Stimulated activated CD8-positive, alpha-beta memory T cell treated with anti-CD3 and anti-CD28 coated beads, Interleukin-2, amount 100 ng/mL, for 1 hour (primary cell): Measurements from ENCODE around the gene CENPF.
"Not testable (repeated sequence)": the region's sequence is repeated elsewhere in the genome, so short reads cannot be mapped to it uniquely, and the experiment has no call there.

Experiments
- DNase-seq, 2 donors: peaks; one replicate each; pipeline ENCODE4 v3.0.0-alpha.2; 2020; ENCODE audit warnings: low read depth in 2 of 2

CENPF gene, protein sequence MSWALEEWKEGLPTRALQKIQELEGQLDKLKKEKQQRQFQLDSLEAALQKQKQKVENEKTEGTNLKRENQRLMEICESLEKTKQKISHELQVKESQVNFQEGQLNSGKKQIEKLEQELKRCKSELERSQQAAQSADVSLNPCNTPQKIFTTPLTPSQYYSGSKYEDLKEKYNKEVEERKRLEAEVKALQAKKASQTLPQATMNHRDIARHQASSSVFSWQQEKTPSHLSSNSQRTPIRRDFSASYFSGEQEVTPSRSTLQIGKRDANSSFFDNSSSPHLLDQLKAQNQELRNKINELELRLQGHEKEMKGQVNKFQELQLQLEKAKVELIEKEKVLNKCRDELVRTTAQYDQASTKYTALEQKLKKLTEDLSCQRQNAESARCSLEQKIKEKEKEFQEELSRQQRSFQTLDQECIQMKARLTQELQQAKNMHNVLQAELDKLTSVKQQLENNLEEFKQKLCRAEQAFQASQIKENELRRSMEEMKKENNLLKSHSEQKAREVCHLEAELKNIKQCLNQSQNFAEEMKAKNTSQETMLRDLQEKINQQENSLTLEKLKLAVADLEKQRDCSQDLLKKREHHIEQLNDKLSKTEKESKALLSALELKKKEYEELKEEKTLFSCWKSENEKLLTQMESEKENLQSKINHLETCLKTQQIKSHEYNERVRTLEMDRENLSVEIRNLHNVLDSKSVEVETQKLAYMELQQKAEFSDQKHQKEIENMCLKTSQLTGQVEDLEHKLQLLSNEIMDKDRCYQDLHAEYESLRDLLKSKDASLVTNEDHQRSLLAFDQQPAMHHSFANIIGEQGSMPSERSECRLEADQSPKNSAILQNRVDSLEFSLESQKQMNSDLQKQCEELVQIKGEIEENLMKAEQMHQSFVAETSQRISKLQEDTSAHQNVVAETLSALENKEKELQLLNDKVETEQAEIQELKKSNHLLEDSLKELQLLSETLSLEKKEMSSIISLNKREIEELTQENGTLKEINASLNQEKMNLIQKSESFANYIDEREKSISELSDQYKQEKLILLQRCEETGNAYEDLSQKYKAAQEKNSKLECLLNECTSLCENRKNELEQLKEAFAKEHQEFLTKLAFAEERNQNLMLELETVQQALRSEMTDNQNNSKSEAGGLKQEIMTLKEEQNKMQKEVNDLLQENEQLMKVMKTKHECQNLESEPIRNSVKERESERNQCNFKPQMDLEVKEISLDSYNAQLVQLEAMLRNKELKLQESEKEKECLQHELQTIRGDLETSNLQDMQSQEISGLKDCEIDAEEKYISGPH (N-terminal part only)

DNA sequence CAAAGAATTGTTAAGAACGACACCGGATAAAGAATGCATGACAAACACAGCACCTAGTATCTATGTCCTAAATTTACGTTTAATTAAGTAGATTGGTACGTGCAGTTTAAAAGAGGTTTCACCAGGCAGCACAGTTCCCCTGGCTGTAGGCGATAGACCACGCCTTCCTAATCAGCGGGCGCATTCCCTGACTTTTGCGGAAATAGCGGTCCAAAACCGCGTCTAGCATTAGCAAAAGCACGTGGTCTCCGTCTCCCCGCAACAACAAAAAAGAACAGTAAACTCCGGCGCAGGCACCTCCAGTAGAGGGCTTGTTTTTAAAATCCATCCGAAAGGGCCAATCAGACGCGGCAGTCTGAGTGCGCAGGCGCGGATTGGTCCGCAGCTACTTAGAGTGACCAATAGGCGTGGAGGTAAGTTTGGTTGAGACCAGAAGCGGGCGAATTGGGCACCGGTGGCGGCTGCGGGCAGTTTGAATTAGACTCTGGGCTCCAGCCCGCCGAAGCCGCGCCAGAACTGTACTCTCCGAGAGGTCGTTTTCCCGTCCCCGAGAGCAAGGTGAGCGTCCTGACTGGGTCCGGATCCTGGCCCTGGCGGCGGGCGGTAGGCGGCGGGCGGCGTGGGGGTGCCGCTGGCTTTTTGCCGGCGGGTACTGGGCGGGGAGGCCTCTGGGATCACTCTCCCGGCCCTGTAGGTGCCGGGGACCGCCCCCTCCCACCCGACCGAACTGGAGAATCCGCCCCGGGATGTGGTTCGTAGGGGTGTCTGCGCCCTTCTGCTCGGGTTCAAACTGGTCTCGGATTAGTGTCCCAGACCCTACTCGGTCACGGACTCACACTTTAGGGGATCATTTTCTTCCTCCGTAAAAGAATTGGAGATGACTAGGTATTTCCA lies at the start of gene CENPF:
TSS of gene CENPF (plus strand) at position 432 of the 894 bp plus-strand sequence. CDS start 10,560 bp downstream, outside the sequence.
- DNase-seq: peak; percentile 85 to 86

DNA sequence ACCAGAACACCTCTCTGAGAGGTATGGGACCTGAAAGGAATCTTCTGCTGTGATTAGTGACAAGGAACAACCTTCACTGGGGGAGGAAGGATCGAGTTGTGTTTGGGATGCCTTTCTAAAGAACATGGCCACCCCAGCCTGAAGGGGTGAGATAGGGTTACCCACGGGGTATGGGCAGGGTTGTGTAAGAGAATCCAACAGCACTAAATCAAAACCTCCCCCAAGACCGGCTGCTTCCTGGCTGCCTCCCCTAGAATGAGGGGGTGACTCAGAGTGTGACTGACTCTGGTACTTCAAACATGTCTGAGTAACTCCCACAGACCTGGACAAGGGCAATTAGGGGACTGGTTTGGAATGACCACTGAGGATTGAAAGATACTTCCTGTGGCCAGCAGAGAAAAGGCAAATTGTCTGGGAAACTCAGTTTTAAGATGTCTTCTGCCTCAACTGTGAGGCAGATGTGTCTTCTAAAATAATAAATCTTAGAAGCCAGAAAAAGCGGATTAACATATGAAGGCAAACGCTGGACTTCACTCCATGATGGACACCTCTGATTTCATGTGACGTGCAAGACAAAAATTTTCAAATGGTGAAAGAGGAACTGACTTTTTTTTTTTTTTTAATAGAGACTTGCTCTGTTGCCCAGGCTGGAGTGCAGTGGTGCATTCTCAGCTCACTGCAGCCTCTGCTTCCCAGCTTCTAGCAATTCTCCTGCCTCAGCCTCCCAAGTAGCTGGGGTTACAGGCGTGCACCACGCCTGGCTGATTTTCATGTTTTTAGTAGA lies 44.9 kb upstream of the CENPF start:
- no peak for DNase-seq

DNA sequence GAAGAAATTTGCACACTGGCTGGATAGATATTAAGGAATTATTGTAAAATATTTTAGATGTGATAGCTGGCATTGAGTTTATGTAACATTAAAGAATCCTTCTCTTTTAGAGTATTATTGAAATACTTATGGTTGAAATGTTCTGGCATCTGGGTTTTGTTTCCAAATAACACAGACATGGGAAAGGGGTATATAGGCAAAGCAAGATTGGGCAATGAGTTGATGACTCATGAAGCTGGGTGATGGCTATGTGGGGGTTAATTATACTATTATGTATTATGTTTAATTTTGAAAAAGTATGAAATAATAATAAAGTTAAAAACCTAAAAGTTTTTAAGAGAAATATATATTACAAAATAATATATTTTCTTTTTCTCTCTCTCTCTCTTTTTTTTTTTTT lies 39.1 kb upstream of the CENPF start:
- no peak for DNase-seq

DNA sequence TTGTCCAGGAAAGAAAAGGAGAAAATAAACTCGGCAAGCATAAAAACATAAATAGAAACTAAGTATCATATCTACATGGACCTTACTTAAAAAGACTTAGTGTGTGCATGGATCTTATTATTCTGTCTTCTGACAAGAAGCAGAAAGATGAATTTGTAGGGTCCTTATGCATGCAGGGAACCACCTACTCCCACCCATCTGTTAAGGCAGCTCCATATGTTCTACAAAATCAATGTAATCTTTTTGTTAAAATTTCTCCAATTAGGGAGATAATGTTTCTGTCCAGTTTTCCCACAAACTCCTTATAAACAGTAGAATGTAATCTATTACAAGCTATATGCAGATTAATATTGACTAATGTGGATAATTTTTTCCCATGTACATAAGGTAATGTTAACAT lies 37.7 kb upstream of the CENPF start:
- DNase-seq: no peak

DNA sequence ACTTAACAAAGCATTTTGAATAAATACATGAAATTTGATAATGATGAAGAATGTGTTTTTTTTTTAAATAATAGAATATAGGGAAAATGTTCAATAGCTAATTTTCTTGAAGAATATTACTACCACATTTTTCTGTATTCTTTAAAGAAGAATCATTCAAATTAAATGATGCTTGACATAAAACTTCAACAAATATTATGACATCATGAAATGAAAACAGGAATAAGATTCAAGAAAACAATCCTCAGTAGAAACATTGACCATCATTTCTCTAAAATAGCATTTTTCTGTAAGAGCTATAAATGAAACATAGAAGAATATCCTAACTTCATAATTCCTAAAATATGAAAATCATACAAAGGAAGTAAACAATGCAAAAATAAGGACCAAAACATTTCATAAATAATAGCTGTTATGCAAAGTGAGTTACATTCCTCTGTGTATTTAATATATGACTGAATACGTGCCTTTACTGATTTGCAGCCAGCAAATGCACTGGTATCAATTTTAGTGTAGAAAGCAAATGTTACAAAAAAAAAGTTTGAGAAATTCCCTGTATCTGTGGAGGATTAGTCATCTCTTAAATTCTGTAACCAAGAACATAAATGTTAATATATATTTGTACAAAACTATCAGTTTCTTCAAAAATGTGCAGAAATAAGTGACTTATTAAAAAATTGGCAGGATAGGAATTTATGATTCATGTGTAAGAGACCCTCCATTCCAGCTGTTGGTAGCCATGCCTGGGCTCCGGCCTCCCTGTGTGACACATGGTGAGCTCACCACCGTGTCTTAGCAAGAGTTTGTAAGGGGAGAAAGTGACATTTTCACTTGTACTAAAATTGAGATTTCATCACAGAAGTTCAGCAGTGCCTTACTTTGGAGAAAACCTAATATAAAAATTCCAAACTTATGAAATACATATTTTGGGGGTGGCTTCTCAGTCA lies 36.6 kb upstream of the CENPF start:
- no peak for DNase-seq

DNA sequence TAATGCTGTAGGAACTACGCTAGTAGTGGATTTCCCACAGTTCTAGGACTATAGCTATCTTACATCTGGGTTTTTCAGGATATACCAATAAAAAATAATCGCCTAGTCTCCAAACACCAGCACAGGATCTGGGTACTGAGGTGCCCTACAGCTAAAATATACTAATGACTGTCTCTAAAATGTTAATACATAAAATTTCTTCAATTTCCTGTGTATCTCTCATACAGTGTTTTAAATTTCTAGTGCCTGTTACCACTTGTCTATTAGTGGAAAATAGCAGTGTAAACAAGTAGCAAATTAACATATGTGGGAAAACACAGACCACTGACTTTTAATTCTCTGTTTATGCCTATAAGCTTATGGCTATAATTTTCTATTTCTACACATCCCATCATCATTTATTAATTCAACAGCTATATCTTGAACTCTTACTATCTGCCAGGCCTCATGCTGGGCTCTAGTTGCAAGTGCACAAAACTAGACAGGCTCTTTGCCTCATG lies 35.5 kb upstream of the CENPF start:
- DNase-seq: no peak

DNA sequence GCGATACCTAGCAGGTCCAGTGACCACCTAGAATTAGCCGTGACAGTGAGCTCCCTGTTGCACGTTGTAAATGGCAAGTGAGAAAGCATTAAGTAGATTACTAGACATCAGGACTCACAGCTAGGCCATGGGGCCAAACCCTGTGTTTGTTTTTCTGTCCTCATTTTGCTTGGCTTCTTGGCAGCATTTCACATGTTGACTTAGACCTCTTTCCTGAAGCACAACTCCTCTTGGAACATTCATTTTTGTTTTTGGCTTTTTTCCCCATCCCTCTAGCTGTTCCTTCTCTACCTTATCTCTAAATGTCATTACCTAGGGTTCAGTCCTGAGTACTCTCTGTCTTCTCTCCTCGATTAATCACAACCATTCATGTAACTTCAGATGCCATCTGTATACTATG lies 34.7 kb upstream of the CENPF start:
- DNase-seq: no peak

DNA sequence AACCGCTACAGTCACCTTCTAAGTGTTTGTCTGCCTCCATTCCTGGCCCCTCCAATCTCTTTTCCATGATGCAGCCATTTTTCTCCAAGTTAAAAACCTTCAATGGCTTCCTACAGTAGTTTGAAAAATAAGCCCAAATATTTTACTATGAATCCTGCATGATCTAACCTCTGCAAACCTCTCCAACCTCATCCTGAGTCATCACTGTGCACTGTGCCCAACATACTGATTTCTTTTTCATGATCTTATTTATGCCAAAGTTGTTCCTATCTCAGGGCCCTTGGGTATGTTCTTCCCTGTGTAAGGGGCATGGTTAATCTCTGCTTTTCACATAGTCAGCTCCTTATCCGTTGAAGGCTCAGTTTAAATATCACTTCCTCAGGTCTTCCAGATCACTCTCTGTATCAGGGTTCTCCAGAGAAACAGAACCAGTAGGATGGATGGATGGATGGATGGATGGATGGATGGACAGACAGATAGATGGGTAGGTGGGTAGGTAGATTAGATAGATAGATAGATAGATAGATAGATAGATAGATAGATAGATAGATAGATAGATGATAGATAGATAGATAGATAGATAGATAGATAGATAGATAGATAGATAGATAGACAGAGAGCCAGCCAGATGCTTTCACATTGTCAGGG lies 33.5 kb upstream of the CENPF start:
- no peak for DNase-seq

DNA sequence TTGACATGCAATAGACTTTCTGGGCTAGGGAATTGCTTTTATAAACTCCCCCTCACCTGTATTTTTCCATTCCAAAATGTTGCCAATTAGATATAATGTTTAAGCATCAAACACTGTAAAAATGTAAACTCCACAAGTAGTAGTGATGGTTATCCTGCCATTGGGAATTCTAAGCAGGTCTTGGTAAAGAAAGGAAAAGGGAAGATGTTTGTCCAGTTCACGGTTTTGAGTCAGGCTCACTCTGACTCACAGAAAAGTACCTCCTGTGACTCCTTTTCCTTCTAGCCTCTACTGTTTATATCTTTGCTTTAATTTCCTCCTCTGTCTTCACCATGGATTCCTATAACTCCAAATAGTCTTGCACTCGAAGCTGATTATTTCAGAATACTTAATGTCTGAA lies 32.6 kb upstream of the CENPF start:
- no peak for DNase-seq

DNA sequence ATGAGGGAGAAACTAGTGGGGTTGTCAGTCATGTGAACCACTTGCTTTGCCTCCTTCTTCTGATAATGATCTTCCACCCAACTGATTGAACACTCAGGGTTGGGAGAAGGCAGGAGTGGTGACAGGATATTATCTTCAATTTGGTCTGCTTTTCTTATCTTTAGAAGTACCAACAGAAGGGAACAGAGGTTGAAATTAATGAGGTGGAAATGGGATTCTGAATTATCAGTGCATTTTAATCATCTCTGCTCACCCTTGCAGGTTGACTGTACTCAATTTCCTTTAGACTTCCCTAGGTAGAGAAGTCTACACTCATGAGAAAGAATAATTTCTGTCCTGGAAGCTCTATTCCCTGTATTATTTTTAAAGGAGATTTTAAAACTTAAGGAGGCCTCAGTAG lies 31.7 kb upstream of the CENPF start:
- no peak for DNase-seq

DNA sequence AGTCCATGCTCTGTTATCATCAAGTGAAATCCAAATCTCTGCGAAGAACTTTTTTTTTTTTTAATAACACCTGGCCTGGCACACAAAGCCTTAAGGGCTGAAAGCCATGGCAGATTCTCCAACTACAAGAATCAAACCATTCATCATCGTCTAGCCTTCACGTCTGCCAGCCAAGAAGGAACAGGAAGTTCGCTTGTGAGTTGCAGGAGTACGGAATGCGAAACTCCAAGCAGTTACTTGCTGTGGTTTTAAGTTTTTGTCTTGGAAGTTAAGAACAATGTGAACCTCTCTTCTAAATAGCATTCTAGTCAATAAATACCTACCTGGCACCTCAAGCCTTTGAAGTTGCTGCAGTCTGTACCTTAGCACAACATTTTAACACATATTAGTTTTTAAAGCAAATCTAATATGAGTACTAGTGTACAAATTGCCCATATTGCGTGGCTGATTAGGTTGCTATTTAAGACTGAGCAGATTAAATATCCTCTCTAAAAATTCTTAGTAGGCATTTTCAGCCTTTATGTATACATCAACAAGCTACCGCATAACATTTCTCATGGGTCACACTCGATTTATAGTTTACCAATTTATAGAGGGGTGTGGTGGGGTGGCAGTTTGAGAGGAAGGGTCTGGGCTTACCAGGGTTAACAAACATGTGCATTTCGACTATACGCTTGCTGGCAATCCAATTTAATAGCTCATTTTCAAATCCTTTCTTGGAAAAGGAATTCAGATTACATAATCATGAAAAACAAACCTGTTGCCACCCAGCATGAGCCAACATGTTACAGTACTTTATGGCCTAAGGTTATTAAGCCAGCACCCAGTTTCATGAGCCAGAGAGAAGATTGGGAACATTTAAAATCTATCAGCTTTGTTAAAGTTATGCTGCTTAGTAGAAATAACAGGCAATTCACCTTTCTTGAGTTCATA lies 29.3 kb upstream of the CENPF start:
- DNase-seq: no peak

DNA sequence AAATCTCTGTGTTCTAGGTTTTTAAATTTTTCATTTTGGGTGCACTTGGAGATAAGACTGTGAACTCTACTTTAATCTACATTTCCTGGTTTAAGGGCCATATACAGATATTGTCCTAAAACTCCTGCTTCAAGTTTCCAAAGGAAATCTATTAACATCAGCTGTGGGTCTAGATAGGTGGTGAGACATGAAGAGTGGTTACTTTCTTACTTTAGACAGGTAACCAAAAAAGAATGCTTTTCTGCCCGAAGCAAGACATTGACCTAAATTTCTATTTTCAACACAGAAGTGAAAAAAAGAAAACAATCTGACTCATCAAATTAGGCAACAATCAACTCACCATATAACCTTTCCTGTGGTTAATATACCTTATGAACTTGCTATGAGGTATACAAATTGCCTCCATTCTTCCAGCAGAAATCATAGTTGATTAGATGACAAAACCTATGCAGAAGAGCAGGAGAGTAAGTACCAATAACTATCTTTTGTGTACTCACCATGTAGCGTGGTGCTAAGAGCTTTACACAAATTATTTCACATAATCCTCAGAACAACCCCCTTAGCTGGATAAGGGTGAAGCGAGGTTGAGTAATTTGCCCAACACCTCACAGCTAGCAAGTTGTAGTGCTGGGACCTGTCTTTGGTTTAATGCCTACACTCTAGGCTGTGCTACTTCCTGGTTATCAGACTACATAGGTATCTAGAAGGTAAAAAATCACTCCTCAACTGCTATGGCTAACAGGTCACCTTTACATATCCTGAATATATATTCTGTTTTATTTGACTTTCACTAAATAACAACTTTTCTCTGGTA lies 28.2 kb upstream of the CENPF start:
- DNase-seq: no peak

DNA sequence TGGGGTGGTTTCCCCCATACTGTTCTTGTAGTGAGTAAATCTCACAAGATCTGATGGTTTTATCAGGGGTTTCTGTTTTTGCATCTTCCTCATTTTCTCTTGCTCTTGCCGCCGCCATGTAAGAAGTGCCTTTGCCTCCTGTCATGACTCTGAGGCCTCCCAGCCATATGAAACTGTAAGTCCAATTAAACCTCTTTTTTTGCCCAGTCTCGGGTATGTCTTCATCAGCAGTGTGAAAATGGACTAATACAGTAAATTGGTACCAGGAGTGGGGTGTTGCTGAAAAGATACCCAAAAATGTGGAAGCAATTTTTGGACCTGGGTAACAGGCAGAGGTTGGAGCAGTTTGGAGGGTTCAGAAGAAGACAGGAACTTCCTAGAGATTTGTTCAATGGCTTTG lies 26.9 kb upstream of the CENPF start:
- not testable (repeated sequence) for DNase-seq

DNA sequence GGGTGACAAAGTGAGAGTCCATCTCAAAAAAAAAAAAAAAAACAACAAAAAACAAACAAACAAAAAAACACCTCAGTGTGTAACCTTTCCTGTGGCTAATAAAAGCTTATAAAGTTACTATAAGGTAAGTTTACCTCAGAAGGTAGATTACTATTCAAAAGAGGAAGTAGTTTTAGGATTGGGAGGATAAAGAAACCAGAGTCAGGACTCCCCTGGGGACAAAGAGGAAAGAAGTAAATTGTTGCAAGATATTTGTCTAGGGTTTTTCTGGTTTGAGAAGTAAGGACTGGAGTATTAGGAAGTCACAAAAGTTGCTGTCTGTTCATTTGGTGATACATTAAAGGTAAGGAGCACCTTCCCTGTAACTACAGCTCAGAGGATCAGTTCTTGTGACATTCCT lies 23.8 kb upstream of the CENPF start:
- no peak for DNase-seq

DNA sequence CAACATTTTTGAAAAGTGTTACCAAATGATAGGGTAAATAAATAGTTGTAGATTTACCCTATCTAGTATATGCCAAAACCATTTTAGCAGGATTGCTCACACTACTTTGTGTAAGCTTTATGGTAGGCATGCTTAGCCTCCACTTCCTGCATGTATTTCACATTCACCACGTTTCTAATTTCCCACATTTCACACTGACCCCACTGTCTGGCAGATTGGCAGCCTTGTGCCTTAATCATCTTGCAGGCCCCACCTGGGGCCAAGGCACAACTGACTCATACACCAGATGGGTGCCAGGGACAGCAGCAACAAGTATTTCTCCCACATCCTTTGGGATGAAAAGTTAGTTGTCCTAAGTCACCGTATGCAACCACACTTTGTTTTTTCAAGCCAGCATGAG lies 21.2 kb upstream of the CENPF start:
- no peak for DNase-seq

DNA sequence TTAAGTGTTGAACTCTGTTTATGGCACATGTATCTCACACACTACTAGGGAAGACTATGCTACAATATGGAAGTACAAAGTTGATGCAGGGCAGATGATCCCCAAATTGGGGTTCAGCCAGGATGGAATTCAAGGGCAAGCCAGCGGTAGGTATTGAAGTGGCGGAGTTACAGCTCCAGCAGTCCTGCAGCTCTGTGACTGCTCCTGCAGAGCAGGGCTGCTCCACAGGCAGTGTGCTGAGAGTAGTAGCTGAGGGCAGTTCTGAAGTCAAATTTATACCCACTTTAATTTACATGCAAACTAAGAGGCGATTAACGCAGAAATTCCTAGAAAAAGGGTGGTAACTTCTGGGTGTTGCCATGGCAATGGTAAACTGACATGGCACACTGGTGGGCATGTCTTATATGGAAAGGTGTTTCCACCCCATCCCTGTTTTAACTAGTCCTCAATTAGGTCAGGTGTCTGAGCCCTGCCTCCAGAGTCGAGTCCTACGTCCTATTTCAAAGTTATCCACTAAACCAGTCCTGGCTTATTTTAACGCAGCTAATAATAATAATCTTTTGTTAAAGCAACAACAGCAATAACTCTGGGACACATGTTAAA lies 20.6 kb upstream of the CENPF start:
- DNase-seq: no peak
